Medulla oblongata (tissue), 1 donor: ENCODE data around the gene CST9.
"Not testable (repeated sequence)": the region's sequence is repeated elsewhere in the genome, so short reads cannot be mapped to it uniquely, and the experiment has no call there.

Experiments
- DNase-seq: peaks from one replicate; pipeline ENCODE4 v3.0.0-alpha.2; 2015; ENCODE audit errors: extremely low spot score

CST9 gene

DNA sequence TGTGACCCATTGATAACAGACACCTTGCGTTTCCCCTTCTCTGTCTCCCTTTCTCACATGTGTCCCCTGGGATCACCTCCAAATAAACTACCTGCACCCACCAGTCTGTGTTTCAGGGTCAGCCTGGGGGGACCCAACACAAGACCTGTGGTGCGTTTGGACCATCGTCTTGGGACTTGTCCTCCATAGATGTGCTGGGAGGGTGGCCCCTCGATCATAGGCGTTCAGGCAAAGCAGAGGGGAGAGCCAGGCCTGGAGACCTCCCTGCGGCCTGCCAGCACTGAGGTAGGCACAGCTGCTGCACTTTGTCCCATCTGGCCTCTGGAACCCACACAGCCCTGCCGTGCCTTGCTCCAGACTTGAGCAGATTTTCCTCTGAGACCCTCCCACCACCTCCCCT lies 18.1 kb downstream of the CST9 start:
- DNase-seq: no peak

DNA sequence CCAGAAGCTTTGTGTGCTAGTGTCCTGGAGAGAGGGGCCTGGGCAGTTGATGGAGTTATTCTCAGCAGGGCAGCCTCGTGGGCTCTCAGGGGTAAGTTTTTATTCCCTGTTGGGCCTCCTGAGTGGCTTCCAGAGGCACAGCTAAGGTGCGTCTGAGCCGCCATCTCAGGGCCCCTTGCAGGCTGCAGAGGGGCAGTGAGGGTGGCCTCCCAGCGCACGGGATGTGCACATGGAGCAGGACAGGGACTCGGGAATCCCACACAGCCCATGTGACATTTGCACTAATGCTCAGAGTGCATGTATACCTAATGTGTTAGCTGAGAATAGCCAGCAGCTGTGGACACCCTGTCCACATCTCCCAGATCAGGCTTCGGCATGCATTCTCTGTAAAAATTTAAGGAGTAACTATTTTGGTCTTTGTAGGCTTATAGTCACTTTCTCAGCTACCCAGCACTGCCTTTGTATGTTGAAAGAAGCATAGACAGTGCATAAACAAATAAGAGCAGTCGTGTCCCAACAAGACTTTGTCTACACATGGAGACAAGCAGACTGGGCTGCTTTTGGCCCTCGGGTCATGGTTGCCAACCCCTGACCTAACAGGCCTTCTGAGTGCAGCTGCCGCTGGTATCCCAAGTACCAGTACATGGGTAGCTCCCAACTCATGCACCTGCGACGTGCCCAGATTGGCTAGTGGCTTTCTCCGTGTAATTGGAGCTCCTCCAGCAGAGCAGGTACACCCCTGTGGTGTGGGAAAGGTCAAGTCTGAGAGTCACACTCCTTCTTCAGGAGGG lies 18.8 kb downstream of the CST9 start:
- DNase-seq: no peak

DNA sequence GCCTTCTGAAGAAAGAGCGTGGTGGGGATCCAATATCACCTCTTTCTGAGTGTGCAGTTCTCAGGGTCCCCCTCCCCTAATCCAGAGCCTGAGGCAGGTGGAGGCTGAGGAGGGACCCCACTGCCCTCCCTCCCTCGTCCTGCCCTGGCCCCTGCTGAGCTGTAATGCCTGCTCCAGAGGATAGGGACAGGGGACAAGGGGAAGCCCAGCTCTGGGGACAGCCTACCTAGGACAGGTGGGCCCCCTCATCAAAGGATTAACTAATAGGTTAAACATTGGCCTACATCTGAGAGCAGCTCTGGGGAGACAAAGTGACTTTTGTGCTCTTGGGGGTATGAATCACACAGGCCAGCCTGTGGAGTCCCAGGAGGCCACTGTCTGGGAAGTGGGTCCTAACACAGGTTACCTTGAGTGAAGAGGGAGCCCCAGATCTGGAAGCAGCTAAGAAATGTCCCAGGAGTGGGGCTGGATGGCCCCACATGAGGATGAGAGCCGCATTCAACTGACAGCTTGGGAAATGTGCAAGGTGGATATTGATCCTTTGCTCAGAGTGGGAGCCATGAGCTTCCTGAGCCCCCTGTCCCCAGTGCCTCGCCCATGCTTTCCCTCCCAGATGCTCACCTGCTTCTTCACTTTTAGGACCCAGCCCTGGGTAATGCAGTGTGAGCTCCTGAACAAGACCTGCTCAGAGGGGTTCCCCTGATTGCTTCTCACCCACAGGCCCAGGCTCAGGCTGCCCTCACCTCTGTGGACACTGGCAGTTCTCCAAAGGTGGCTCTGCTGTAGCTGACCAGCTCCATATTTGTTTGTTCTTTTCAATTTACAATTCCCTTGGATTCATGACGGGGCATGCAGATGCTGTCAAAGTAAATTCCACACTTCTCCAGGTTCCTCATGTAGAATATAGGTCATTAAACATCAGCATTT lies 19.6 kb downstream of the CST9 start:
- no peak for DNase-seq

DNA sequence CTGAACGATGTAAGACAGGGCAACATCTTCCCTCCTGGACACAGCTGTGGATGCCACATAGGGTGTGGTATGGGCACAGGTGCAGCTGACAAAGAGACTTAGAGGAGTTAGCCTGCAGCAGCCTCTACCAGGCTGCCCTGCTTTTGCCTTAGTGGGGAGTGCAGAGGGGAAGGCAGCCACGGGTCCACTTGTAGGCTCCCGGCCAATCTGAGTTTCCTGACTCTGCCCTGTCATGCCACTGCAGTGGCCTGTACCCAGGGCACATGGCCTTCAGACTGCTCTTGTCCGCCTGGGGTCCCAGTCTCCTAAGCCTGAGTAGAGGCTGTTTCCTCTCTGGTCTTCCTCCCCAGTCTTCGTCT lies 20.3 kb downstream of the CST9 start:
- no peak for DNase-seq

DNA sequence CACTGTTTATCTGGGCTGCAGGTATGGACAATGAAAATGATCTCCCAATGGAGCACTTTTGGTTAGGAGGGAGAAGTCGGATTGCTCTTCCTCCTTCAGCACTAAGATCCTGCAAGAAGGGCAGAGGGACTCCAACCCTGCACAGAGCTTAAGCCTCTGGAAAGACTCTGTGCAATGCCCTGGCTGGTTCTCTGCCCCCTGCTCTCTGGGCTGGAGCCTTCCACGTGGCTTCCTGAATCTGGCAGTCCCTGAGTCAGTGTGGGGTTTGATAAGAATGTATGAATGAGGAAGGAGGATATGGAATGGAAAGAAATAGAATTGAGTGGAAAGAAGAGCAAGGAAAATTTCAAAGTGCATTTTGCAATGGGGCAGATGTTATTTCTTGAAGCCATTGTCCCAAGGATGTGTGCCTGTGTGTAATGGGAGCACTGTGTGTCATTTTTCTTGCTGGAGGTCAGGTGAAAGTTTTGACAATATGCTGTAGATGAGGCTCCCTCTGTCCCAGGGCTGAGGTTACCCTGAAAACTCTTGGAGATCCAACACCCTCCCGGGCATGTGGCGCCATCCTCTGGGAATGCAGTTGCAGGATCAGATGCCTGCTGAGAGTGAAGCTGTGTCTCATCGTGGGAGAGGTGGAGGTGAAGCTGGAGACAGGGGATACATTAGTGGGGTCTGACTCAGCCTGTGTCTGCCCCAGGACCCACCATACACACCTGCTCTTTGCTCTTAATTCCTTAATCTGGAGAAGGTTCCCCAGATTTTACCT lies 21.1 kb downstream of the CST9 start:
- DNase-seq: no peak

DNA sequence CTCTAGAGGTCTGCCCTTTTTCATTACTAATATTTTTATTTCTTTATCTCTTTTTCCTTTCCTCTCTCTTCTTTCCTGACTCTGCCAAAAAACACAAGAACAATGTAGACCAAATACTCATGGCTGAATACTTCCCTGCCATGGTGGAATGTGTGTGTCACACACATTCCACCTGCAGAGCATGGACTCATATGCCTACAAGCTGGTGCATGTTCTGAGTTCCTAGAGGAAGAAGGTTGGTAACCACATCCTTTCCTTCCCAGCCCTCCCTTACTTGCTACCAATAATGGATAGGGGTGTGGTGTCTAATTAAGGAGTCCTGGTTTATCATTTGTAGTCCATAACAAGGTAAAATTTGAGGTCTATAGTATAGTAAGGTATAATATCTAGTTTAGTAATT lies 22.2 kb downstream of the CST9 start:
- DNase-seq: no peak

DNA sequence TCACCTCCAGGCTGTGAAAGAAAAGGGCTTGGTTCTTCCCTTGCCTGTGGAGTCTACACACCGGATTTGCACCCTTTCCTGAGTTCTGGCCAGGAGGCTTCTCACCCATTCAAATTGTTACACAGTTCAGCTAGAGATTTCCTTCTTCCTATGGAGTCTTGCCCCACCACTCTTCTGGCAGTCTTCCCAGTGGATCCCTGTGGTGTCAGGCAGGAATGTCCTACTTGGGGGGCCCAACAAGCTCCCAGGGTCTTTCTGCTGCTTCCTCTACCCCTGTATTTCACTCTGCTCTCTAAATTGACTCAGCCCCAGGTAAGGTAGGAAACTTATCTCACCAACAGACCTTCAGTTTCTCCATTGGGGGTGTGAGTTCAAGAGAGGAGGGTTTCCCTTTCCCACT lies 23.4 kb downstream of the CST9 start:
- no peak for DNase-seq

DNA sequence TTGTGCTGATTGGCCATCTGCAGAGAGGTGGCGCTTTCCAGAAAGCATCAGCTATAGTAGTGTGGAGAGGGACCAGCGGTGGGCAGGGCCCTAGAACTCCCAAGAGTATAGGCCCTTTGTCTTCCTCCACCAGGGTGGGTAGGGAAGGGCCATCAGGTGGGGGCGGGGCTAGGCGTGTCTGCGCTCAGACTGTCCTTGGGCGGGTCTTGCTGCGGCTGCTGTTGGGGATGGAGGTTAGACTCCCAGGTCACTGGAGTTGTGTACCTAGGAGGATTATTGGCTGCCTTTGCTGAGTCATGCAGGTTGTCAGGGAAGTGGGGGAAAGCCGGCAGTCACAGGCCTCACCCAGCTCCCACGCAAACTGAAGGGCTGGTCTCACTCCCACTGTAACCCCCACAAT lies 23.9 kb downstream of the CST9 start:
- not testable (repeated sequence) for DNase-seq

DNA sequence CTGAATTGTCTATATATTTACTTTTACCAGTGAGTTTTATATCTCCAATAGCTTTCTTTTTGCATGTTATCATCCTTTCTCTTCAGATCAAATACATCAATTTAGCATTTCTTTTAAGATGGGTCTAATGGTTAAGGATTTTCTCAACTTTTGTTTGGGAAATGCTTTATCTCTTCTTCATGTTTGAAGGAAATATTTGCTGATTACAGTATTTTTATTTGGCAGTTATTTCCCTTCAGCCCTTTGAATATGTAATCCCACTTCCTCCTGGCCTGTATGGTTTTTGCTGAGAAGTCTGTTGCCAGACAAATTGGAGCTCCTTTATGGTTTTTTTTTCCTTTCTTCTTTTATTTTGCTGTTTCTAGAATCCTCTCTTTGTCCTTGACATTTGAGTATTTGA lies 30.7 kb downstream of the CST9 start:
- no peak for DNase-seq

DNA sequence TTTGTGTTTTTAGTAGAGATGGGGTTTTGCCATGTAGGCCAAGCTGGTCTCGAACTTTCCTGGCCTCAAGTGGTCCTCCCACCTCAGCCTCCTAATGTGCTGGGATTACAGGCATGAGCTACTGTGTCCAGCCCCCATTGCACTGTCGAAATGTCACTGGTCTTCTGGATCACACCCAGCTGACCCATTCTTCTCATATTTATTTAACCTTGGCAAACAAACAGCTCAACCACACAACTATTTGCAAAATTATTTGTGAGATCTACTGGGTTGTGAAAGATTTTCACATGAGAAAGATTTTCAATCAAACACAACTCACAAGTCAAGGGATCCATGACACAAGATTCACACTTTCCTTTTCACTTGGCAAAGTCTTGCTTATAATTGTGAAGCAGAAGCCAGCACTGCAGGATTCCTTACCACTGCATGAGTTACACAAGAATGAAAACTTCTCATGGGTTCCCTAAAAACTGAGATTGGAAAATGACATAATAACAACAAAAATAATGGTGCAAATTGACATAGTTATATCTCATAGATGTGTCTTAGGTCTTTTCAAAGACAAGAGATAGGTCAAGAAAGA lies 35.4 kb downstream of the CST9 start:
- DNase-seq: no peak

DNA sequence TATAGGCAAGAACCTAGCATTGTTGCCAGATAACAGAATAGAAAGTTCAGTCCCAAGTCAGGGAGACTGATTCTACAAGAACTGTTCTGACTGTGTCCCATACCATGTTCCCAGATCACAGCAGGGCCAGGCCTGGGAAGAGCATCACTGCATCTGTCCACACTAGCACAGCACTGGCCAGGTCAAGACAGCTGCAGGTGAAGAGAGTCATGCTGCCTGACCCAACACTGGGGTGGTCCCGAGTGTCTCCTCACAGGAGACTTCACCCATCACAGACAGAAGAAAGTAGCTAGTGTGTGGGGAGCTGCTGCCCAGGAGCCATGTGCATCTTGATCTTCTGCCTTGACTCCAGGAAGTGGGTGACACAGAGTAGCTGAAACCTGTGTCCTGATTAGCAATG lies 36.1 kb downstream of the CST9 start:
- DNase-seq: no peak

DNA sequence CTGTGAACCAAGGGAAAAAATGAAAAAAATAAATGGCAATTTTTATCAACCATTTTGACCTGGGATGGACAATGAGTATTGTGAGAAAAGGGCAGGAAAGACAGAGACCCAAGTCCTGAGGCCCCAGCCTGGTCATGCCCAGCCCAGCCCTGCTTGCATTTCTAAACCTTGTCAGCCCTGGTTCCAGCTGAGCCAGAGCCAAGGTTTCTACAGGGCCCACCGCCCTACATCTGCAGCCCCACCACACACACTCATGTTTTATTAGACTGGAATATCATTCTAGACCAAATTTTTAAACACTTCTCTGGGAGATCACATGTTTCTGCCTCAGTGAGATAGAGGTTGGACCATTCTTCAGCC lies 36.8 kb downstream of the CST9 start:
- no peak for DNase-seq

DNA sequence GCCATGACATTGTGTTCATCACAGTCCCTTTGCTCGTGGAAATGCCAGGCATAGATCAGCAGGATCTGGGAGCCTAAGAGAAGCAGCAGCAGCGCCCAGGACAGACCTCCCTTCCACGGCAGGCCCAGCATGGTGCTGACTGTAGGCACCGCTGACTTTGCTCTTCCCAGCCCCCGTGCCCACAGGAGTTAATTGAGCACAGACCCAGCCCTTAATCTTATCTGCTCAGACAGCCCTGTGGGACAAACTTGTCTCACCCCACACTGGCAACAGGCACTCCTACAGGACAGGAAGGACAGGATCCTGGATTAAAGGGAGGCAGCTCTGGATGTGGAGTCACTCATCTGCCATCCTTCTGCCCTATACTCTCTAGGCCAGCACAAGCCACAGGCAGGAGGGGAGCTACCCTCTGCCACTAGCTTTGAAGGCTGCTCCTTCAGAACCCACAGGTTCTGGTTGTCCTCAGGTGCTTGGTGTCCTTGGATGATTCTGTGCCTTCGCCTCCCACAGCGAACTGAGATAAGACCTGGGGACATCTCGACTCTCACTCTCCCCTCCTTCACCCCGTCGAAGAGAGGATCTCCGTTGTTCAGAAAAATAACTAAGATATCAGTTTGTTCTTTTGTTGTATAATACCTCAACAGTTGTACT lies 37.3 kb downstream of the CST9 start, which contains the start of gene CST9L:
Gene CST9L (minus strand): TSS at position 165 of the 651 bp plus-strand sequence. CDS start 34 bp downstream, at position 131.
- DNase-seq: no peak

DNA sequence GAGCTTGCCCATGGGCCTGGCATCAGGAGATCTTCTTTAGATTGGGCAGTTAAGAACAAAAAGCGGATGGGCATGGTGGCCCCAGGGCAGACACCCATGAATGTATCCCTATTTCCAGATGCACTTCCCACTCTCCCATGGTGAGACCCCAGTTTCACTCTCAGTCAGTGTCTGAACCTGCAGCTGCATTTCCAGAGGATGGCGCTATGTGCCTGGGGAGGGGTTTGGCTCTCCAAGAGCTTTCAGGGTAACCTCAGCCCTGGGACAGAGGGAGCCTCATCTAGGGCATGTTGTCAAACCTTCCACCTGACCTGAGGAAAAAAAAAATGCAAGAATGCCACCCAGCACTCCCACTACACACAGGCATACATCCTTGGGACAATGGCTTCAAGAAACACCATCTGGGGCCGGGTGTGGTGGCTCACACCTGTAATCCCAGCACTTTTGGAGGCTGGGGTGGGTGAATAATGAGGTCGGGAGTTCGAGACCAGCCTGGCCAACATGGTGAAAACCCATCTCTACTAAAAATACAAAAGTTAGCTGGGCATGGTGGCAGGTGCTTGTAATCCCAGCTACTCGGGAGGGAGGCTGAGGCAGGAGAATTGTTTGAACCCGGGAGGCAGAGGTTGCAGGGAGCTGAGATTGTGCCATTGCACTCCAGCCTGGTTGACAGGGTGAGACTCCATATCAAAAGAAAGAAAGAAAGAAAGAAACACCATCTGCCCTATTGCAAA lies 39.4 kb downstream of the CST9 start:
- DNase-seq: no peak

DNA sequence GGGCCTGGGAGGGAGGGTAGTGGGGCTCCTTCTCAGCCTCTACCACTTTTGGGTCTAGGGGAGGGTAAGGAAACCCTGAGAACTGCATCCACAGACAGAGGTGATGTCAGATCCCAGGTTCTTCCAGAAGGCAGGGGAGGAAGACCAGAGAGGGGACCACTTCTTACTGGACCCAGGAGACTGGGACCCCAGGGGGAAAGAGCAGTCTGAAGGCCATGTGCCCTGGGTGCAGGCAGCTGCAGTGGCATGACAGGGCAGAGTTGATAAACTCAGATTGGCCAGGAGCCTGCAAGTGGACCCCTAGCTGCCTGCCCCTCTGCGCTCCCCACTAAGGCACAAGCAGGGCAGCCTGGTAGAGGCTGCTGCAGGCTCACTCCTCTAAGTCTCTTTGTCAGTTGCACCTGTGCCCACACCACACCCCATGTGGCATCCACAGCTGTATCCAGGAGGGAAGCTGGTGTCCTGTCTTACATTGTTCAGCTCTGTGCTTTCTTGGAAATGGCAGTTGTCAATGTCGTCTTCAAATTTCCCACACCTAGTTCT lies 40.1 kb downstream of the CST9 start:
- no peak for DNase-seq

DNA sequence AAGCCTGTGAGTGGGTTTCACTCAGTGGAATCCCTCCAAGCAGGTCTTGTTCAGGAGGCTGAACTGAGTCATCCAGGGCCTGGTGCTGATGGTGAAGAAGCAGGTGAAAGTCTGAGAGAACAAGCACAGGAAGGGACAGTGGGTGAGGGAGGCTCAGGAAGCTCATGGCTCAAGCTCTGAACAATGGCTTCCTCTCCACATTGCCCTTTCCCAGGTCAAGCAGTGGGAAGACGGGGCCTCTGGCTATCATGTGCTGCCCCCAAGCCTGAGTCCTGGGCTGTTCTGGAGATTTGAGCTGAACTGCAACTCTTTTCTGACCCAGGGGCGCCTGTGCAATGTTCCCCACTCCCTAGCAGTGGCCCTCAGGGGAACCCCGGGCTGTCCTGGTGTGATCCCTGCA lies 40.8 kb downstream of the CST9 start:
- DNase-seq: no peak

DNA sequence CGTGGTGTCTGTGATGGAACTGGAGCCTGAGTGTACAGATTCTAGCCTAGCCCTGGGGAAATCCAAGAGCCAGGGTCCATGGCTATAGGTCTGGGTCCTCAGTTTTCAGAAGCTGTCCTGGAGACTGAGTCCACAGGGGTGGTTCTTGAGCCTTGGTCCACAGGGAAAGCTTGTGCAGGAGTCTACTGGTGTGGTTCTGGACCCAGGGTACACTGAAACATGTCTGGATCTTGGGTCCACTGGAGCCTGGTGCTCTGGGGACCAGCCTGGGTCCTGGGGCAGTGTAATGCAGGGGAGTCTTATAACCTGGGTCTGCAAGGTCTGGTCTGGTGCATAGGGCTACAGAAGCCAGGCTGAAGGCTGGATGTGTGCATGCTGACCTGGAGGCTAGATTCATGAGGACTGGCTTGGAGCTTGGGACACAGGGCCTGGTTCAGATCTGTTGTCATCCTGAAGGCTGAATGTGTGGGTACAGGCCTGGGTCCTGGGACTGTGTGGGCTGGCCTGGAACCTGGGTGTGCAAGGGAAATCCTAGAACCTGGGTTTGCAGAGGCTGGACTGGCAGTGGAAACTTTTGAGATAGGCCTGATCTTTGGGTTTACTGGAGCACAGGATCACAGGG lies 42.9 kb downstream of the CST9 start:
- DNase-seq: no peak

DNA sequence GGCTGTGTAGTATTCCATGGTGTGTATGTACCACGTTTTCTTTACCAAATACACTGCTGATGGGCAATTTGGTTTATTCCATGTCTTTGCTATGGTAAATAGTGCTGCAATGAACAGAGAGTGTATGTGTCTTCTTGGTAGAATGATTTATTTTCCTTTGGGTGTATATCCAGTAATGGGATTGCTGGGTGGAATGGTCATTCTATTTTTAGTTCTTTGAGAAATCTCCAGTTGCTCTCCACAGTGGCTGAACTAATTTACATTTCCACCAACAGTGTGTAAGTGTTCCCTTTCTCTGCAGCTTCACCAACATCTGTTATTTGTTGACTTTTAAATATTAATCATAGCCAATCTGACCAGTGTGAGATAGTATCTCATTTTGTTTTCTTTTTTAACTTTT lies 51.3 kb downstream of the CST9 start:
- DNase-seq: no peak
